GM18507 (cell line): ENCODE results near the gene MT1H.
"Not testable (repeated sequence)": the region's sequence is repeated elsewhere in the genome, so short reads cannot be mapped to it uniquely, and the experiment has no call there.

Experiments
- DNase-seq: peaks from one replicate; pipeline ENCODE4 v3.0.0; 2011; ENCODE audit warnings: low read depth; ENCODE audit not compliant: insufficient read length; ENCODE audit errors: extremely low spot score
- FAIRE-seq: peaks from 2 replicates; lab custom pipeline; 2011; peaks lifted over from hg19 to GRCh38; lab: Jason Lieb, UNC

MT1H gene

DNA sequence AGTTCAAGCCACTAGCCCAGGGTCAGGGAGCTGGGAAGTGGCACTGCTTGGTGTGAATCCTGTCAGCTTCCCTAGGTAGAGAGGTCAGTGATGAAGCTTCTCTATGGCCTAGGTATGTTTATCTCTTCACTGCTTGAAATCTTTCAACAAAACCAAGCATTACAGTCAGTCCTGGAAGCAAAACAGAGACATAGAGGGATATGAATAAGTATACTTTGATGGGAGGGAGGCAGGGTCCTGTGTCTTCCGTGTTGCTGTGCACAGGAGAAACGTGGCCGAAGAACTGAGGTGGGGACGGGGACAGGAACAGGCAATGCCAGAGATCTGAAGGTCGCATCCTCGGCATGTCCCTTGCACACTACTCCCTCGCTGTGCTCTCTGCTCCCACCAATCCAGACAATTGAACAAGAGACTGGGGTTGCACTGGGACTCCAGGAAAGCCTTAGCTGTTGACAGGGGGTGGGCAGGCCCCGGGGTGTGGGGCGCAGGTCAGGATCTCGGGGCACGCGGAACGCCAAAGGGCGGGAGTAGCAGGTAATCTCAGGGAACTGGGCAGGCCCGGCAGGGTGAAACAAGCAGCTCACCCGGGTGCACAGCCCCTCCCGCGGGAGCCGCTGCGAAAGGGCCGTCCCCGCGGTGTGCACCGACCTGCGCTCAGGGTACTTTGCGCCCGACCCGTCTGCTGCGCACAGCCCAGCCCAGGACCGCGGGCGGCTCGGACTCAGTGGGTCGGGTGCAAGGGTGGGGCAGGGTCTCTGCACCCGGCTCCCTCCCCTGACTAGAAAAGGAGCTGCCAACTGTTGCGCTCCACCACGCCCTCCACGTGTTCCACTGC lies at the start of gene MT1H:
Gene MT1H (plus strand): TSS at position 810 of the 835 bp plus-strand sequence. CDS start 71 bp downstream, outside the sequence.
- DNase-seq (no peak), FAIRE-seq (no peak)

- FAIRE-seq, result no peak
- no peak for DNase-seq
Observed at GRCh38 chr16:56620339-56620897, 49.2 kb upstream of the MT1H start.

DNA sequence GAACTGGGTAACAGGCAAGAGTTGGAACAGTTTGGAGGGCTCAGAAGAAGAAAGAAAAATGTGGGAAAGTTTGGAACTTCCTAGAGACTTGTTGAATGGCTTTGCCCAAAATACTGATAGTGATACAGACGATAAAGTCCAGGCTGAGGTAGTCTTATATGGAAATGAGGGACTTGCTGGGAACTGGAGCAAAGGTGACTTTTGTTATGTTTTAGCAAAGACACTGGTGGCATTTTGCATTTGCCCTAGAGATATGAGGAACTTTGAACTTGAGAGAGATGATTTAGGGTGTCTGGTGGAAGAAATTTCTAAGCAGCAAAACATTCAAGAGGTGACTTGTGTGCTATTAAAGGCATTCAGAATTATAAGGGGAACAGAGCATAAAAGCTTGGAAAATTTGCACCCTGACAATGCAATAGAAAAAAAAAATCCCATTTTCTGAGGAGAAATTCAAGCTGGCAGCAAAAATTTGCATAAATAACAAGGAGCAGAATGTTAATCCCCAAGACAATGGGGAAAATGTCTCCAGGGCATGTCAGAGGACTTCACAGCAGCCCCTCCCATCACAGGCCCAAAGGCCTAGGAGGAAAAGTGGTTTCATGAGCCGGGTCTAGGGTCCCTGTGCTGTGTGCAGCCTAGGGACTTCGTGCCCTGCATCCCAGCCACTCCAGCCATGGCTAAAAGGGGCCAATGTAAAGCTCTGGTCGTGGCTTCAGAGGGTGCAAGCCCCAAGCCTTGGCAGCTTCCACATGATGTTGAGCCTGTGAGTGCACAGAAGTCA lies 47.8 kb upstream of the MT1H start:
- DNase-seq, FAIRE-seq: not testable (repeated sequence)

GRCh38 chr16:56623184-56623583 lies 46.4 kb upstream of the MT1H start:
- FAIRE-seq, DNase-seq: not testable (repeated sequence)

DNA sequence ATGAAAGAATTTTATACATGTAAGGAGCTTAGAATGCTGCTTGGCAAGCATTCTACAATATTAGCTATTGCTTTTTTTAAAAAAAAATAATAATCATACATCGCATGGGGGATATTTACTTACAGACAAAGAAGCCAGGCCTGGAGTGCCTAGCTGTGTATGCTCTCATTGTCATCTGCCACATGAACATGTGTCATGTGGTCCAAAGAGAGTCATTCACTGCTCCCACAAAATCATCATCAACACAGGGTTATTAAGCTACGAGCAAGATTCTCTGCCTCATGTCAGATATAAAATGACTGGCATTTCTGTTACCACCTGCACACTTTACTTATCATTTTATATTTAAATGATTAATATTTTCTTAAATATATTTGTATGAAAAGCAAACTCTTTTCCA lies 46.0 kb upstream of the MT1H start:
- DNase-seq (no peak), FAIRE-seq (no peak)

- DNase-seq (no peak), FAIRE-seq (no peak)
Observed at GRCh38 chr16:56625140-56625942, 44.3 kb upstream of the MT1H start, which contains the start of gene MT1E. Gene MT1E, plus strand, starts transcription at chr16:56625781. Its CDS starts 71 bp downstream, at chr16:56625852.

DNA sequence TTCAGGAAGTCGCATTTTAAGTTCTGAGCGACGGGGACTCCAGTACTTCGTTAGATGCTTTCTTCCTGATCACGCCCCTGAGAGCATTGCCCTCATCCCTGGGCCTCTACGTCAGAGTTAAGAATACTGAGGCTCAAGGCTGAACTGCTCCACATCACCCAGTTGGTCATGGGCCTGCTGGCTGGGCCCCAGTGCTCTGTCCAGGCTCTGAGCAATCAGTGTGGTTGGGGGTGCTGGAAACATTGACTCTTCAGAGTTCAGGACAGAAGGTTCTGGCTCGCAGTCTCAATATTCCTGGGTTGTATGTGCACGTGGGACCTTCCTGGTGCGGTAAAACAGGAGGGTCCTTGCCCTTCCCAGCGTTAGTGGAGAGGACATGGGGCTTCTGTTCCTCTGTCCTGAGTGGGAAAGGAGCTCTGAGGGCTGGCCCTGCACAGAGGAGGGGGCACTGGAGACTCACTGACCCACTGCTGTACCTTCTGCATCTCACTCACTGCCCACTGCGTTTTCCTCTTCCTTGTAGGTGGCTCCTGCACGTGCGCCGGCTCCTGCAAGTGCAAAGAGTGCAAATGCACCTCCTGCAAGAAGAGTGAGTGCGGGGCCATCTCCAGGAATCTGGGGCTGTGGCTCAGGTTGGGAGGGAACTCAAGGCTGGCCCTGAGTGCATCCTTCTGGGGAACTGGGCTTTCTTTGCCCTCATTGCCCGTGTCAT lies 43.5 kb upstream of the MT1H start:
- DNase-seq (no peak), FAIRE-seq (no peak)

- FAIRE-seq (no peak), DNase-seq (no peak)
Observed at GRCh38 chr16:56626685-56627084, 42.9 kb upstream of the MT1H start.

DNA sequence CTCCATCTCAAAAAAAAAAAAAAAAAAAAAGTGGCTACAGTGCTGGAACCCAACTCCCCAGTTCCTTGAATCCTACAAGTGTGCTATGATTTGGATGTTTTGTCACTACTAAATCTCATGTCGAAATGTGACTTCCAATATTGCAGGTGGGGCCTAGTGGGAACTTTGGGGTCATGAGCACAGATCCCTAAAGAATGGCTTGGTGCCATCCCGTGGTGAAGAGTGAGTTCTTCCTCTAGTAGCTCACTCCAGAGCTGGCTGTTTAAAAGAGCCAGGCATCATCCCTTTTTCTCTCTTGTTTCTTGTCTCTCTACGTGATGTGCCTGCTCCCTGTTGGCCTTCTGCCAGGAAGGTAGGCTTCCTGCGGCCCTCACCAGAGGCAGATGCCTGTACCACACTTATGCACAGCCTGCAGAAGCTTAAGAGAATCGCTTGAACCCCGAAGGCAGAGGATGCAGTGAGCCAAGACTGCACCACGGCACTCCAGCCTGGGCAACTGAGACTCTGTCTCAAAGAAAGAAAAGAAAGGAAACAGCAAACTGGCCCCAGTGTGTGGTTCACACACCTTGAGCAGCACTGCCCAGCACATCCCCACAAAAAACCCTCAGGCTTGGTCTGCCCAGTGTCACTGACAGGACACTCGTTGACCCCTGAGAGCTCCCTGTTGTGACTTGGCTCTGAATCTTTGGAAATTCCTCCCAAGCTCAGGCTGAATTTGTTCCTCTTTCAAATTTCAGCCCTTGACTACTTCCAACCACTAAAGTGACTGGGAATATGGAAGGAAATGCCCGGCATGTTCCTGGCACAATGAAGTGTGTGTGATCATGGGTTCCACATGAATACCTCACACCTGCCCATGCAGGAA lies 40.9 kb upstream of the MT1H start:
- FAIRE-seq, result no peak

DNA sequence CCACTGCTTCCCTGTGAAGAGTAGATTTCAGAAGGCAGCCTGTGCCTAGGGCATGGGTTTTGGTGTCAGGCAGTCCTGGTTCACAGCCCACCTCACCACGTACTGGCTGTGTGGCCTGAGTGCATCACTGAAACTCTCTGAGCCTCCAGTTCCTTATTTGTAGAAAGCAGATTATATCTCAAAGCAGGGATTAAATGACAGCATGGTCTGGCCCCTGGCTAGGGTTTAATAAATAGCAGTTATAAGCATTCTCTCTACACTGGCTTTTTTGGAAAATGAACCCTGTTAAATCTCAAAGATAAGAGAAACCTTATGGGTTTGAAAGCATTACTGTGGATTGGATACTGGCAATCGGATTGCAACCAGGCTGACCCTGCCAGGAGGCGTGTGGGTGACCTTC lies 40.1 kb upstream of the MT1H start:
- DNase-seq, result no peak
- no peak for FAIRE-seq

More for the DNA sequence above, 40.9 kb upstream of the MT1H start:
- DNase-seq, result no peak

GRCh38 chr16:56630134-56630533 lies 39.5 kb upstream of the MT1H start:
- FAIRE-seq (peak; percentile 80), DNase-seq (peak; percentile 30)

DNA sequence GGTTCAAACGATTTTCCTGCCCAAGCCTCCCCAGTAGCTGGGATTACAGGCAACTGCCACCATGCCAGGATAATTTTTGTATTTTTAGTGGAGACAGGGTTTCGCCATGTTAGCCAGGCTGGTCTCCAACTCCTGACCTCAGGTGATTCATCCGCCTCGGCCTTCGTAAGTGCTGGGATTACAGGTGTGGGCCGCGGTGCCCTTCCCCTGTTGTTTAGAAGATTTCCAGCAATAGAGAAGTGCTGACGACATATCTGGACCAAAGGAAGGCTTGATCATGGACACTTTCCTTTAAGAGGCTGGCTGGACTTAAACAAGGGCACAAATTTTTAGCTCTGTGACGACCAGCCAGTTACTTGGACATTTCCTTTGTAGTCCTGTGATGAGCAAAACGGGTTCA lies 38.4 kb upstream of the MT1H start:
- no peak for FAIRE-seq

GRCh38 chr16:56631832-56632155 lies 37.8 kb upstream of the MT1H start:
- FAIRE-seq, result no peak
- DNase-seq, result no peak

More for the DNA sequence above, 38.4 kb upstream of the MT1H start:
- DNase-seq, result no peak

DNA sequence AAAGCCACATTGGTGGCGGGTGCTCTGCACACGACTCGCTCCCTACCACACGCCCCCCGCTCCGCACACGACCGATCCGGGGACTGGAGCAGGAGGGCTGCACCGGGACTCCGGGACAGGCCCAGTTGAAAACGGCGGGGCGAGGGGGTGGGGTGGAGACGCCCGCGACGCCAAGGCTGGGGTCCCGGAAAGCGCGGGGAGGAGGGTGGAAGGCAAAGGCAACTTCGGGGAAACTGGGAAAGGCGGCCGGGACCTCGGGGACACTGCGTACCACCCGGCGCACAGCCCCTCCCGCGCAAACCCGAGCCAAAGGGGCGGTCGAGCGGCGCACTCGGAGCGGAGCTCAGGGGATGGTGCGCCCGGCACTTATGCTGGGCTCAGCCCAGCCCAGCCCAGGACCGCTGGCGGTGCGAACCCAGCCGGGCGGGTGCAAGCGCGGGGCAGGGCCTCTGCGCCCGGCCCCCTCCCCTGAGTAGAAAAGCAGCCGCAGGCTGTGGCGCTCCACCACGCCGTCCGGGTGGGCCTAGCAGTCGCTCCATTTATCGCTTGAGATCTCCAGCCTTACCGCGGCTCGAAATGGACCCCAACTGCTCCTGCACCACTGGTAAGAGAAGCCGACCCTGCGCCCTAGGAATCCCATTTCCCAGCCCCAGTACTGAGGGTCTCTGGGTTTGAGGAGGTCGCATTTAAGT lies 37.3 kb upstream of the MT1H start, which contains the start of gene MT1M:
Gene MT1M (plus strand): TSS at position 504 of the 692 bp plus-strand sequence. CDS start 73 bp downstream, at position 577.
- no peak for FAIRE-seq

DNA sequence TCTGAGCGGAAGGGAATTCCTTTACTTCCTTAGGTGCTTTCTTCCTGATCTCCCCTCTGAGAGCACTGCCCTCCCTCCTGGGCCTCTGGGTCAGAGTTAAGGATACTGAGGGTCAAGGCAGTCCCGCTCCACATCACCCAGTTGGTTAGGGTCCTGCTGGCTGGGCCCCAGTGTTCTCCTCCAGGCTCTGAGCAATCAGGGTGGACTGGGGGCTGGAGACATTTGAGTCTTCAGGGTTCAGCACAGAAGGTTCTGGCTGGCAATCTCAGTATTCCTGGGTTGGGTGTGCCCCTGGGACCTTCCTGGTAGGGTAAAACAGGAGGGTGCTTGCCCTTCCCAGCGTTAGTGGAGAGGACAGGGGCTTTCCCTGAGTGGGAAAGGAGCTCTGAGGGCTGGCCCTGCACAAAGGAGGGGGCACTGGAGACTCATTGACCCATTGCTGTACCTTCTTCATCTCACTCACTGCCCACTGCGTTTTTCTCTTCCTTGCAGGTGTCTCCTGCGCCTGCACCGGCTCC lies 36.7 kb upstream of the MT1H start:
- FAIRE-seq (no peak), DNase-seq (no peak)

More for the DNA sequence above, 37.3 kb upstream of the MT1H start, which contains the start of gene MT1M:
- DNase-seq, result no peak

- FAIRE-seq (no peak), DNase-seq (no peak)
Observed at GRCh38 chr16:56633535-56633934, 36.1 kb upstream of the MT1H start.
